Urothelium cell line (cell line): Measurements from ENCODE around the gene RAB6B.

Experiments
- DNase-seq: peaks from one replicate; pipeline ENCODE4 v3.0.0; 2011; ENCODE audit warnings: low spot score, mixed read lengths
- FAIRE-seq: peaks from 2 replicates; lab custom pipeline; 2011; peaks lifted over from hg19 to GRCh38; lab: Jason Lieb, UNC

The RAB6B gene

GRCh38 chr3:133881939-133882825 lies 13.5 kb downstream of the RAB6B start:
- no peak for DNase-seq
- no peak for FAIRE-seq

- FAIRE-seq (no peak), DNase-seq (no peak)
Observed at GRCh38 chr3:133881492-133881891, 14.2 kb downstream of the RAB6B start.

DNA sequence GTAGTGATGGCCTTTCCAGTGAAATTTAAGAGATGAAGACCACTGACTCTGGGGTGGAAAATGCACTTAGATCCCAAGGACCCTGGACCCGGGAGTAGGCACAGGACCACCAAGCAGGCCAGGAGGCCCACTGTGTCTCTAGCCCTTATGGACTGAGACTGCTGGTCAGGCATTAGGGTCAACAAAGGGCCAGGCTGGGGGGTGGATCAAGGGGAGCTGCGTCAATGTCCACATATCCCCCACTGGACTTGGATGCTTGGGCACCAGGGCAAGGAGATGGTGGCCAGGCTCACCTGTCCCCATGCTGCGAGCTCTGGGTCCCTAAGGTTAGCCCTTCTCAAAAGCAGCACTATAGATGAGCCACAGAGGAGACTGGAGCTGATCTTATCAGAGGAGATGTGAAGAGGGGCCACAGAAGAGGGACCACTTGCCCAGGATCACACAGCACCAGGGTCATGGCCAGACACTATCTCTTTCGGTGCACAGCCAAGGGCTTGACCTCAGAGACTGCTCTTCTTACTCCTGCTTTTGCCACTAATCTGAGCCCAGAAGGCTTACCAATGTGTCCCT lies 14.7 kb downstream of the RAB6B start:
- no peak for DNase-seq
- FAIRE-seq, result no peak

GRCh38 chr3:133880287-133880686 lies 15.4 kb downstream of the RAB6B start:
- FAIRE-seq, result no peak
- DNase-seq, result no peak

GRCh38 chr3:133878518-133878917 lies 17.2 kb downstream of the RAB6B start:
- no peak for FAIRE-seq
- DNase-seq, result no peak

DNA sequence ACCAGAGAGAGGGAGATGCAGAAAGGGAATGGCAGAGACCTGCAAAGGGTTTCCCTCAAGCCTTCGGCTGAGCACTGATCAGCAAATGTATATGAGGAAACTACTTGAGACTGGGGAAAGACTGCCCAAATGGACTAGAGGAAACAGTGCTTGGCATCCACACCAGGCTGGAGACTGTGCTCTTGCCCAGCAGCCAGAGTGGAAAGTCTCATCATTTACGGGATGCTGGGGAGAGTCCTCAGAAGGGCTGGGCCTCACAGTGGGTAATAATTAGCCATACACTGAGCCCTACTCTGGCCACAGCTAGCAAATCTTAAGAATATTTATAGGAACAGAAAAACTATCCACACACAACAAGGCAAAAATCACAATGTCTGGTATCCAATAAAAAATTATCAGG lies 18.5 kb downstream of the RAB6B start:
- FAIRE-seq, result no peak
- no peak for DNase-seq

DNA sequence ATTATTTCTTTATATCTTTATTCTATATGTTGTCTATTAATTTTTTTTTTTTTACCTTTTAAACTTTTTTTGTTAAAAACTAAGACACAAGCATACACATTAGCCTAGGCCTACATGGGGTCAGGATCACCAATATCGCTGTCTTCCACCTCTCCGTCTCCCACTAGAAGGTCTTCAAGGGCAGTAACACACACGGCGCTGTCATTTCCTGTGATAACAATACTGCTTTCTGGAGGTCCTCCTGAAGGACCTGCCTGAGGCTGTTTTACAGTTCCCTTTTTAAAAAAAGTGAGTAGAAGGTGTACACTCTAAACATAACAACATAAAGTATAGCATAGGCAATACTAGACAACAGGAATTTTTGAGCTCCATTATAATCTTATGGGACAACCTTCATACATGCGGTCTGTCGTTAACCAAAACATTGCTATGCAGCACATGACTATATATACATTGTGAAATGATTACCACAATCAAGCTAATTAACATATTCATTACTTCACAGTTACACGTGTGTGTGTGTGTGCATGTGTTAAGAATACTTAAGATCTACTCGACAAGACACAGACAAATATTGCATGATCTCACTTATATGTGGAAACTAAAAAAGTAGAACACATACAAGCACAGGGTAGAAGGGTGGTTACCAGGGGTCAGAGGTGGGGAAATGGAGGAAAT lies 20.8 kb downstream of the RAB6B start:
- FAIRE-seq, result no peak
- no peak for DNase-seq

GRCh38 chr3:133874344-133874743 lies 21.3 kb downstream of the RAB6B start:
- FAIRE-seq, result no peak

GRCh38 chr3:133872781-133873180 lies 22.9 kb downstream of the RAB6B start:
- FAIRE-seq (no peak), DNase-seq (no peak)

More at GRCh38 chr3:133874344-133874743, 21.3 kb downstream of the RAB6B start:
- DNase-seq, result no peak

GRCh38 chr3:133872161-133872560 lies 23.5 kb downstream of the RAB6B start:
- FAIRE-seq (no peak), DNase-seq (no peak)

- DNase-seq (no peak), FAIRE-seq (no peak)
Observed at GRCh38 chr3:133871368-133872090, 24.2 kb downstream of the RAB6B start.

DNA sequence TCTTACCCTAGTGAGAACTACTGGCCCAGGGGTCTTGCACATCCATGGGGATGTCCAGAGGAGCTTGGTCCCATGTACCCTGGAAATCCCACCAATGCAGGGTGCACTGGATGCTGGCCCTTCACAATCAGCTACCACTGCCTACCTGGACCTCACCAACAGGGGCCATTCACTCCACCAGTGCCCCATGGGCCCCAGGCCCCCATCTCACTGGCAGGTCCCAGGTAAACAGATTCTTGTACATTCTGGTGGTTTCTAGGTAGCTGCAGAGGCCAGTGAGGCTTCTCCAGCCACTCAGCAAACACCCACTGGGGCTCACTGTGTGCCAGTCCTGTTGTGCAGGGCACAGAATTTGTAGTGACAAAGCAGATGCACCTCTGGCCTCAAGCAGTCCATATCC lies 24.9 kb downstream of the RAB6B start:
- no peak for DNase-seq
- FAIRE-seq, result no peak

DNA sequence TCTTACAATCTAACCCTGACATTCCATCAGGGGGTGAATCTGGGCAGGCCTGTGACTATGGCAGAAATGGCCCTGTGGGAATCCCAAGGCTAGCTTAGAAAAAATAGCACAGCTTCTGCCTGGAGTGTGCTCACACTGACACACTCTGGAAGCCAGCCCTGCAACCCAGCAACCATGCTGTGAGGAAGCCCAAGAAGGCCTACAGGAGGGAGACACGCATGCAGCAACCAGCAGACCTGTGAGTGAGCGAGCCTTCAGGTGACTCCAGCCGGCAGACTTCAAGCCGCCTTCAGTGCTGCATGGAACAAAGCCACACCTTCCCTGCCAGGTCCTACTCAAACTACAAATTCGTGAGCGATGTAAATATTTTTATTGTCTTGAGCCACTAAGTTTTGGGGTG lies 26.1 kb downstream of the RAB6B start:
- FAIRE-seq (no peak), DNase-seq (no peak)

DNA sequence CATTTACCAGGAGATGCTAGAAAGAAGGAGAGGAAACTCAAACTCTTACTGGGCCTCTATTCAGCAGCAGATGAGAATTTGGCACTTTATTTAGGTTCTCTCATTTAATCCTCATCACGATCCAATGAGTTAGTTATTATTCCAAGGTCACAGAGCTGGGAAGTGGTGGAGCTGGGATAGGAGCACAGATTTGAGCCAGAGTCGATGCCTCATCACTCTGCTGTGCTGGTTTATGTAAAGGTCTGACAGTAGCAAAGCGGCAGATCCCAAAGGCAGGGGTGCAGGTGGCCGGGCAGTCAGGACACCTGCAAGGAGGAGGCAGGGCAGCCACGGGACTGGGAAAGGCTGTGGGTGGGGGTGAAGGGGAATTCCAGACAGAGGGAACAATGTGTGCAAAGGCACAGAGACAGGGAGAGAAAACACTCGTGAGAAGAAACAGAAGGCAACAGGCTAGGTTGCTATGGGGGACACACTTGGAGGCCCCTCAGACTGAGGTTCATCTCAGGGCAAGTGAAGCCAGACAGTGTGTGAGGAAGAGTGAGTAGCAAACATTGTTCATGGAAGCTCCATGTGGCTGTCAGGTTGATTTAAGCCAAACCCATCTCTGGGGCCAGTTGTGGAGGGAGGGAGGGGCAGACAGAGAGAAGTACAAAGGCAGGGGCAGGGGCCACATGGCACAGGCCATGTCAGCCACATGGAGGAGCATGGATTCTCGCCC lies 26.8 kb downstream of the RAB6B start:
- DNase-seq (no peak), FAIRE-seq (no peak)

DNA sequence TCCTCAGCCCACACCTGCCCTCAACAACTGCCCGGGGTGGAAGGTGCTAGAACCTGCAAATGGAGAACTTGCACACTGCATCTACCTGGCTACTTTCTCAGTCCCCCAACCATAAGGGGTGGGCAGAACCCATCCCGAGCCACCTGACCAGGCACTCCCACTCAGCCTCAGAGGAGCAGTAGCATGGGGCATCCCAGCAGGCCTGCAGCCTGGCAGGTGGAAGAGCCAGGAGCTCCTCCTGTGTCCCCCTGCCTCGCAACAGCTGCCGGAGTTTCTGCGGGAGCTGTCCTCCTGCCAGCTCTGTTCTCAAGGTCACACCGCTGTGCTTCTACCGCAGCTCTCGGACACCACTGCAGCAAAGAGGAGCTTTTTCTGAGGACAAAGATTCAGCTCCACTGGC lies 27.5 kb downstream of the RAB6B start:
- DNase-seq, result no peak
- no peak for FAIRE-seq

DNA sequence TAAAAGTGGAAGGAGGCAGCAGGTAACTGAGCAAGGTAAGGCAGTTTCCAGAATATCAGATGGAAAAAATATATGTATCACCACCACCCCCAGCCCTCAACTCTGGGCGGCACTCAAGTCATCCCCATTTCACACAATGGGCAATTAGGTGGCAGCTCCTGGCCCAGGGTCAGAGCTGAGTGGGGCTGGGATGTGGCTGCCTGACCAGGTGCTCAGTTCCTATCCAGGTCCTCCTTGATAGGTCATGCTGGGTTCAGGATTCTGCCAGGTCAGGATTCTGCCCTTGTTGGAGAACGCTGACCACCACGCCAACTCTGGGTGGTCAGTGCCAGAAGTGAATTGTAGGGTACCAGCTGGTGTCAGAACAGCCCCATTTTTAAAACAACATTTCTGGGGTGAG lies 29.5 kb downstream of the RAB6B start:
- DNase-seq (no peak), FAIRE-seq (no peak)

- FAIRE-seq (no peak), DNase-seq (no peak)
Observed at GRCh38 chr3:133865136-133865855, 30.4 kb downstream of the RAB6B start.

DNA sequence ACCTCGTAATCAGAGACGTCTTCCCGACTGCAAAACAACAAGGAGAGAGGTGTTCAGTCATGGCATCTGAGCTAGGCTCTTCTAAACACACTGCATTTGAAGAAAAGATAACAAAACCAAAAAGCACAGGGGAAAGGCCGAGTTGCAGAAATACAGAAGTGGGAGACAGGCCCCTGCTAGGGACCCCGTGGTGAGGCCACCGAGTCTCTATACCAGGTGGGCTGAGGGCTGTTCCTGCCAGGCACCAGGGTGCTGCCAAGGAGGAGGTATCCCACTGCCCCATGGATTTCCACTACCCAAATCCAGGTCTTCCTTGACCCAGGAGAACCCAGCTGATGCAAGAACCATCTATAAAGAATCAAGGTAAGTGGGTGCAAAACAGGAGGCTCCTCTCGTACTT lies 31.1 kb downstream of the RAB6B start:
- DNase-seq (no peak), FAIRE-seq (no peak)

- no peak for DNase-seq
- FAIRE-seq, result peak; percentile 5
Observed at GRCh38 chr3:133863911-133864310, 31.8 kb downstream of the RAB6B start.

GRCh38 chr3:133862161-133862560 lies 33.5 kb downstream of the RAB6B start:
- DNase-seq (no peak), FAIRE-seq (no peak)
